Right renal cortex interstitium (tissue), 3 donors: Measurements from ENCODE around the gene POLR3GL. TPM values are rescaled to one million over a fixed set of nuclear protein-coding genes. Genes with fewer than 3 reads are reported as not detected.
"Not testable (repeated sequence)": the region's sequence is repeated elsewhere in the genome, so short reads cannot be mapped to it uniquely, and the experiment has no call there.

Experiments used
- DNase-seq, 3 donors: peaks; one replicate each; pipeline ENCODE4 v3.0.0-alpha.2; 2013; ENCODE audit warnings: low read depth in 3 of 3, low spot score in 2 of 3
- polyA plus RNA-seq, 3 donors: library from polyadenylated mRNA; unstranded; fragments of 120-200 nt; gene quantifications; one replicate each; pipeline ENCODE4 v1.2.1, GENCODE V29; 2013; ENCODE audit not compliant: insufficient read length in 3 of 3

POLR3GL gene
- polyA plus RNA-seq, 3 donors, result 37.0 to 43.4 (median 39.5) TPM

DNA sequence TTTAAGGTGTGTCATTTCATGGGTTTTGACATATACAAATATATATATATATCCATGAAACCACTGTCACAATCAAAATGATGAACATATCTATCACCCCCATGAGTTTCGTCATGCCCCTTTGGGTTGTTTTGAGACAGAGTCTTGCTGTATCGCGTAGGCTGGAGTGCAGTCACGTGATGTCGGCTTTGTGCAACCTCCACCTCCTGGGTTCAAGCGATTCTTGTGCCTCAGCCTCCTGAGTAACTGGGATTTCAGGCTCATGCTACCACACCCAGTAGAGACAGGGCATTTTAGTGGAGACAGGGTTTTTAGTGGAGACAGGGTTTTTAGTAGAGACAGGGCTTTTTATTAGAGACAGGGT, 49.1 kb downstream of the POLR3GL start:
- DNase-seq, result no peak

- DNase-seq, result no peak
Measured at GRCh38 chr1:146016891-146017290, 52.4 kb downstream of the POLR3GL start.

GRCh38 chr1:146019231-146020057, 55.0 kb downstream of the POLR3GL start:
- DNase-seq, result no peak

DNA sequence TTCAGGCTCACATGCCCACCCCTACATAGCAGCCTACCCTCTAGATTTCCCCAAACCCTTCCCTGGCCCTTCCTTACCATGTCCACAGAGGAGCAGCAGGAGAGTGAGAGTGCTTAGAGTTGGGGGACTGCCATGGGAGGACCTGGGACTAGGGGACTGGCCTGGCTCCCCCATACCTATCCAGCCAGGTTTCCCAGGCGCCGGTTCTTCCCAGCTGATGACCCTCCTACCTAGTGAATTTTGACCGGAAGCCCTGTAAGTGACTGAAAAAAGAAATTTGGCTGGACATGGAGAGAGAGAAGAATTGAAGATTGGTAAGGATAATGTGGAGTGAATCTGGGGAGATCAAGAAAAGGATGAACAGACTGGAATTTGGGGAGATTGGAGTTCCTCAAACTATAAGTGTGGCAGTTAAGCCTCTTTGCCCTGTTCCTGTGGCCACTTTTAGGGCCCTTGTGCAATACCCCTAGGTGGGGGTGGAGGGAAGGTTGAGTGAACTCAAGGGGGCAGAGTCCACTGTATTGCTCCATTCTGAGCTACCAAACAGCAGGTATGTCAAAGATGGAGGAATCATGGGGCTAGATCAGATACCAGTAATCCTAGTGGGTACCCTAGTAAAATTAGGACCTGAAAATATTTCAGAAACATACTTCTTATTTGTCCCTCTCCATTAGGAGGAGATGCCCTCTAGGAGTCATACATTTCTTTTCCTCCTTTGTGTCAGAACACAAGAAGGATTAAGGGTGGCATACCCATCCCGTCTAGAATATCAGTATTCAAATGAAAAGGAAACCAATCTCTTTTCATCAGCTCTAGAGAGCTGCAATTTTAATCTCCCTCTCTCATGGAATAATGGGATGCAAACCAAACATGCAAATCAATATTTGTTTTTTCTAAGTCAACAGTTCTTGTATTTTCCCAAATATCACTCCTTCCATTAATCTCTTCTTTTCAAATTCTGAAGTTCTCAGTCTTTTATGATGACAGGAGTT, 55.9 kb downstream of the POLR3GL start:
- DNase-seq, result no peak

GRCh38 chr1:146021050-146021445, 56.6 kb downstream of the POLR3GL start:
- DNase-seq, result no peak

GRCh38 chr1:146021622-146022402, 57.3 kb downstream of the POLR3GL start, which contains the start of gene HJV:
Gene HJV (minus strand): TSS chr1:146021735. CDS start chr1:146020231, 1,504 bp downstream.
- DNase-seq, result no peak

DNA sequence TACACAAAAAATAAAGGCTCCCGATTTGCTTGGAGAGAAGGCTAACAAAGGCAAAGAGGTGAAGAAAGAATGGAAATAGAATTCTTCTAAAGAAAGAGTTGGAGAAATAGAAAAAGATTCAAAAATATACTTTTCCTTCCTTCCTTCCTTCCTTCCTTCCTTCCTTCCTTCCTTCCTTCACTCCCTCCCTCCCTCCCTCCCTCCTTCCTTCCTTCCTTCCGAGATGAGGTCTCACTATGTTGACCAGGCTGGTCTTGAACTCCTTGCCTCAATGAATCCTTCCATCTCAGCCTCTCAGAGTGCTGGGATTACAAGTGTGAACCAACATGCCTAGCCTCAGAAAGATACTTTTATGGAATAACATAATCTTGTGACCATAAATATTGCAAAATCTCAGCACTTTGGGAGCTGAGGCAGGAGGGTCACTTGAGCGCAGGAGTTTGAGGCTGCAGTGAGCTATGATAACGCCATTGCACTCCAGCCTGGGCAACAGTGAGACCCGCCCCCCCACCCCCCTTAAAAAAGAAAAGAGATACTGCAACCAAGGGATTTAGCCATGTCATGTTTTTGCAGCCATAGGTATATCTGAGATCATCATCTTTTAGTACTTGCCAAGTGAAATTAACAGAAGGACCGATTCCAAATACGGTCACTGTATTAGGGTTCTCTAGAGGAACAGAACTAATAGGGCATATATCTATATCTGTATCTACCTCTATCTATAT, 58.1 kb downstream of the POLR3GL start:
- no peak for DNase-seq

DNA sequence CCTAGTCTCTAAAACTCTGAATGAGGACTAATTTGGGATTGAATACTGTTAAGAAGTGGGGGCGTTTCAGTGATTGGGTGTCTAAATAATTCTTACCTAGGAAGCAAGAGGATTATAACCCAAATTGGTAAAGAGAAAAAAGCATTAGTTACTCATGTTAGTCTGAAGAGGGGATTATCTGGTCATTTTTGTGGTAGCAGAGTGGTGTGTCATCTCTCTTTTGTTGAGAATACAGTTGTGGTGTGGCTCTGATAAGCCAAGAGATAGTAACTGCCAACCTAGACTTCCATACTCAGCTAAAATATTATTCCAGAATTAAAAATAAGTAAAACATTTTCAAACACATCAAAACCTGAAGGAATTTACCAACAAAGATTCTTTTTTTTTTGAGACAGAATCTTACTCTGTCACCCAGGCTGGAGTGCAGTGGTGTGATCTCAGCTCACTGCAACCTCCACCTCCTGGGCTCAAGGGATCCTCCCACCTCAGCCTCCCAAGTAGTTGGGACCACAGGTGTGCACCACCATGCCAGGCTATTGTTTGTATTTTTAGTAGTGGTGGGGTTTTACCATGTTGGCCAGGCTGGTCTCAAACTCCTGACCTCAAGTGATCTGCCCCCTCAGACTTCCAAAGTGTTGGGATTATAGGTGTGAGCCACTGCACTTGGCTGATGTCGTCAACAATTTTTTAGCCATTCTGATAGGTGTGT, 61.5 kb downstream of the POLR3GL start:
- DNase-seq, result not testable (repeated sequence)

DNA sequence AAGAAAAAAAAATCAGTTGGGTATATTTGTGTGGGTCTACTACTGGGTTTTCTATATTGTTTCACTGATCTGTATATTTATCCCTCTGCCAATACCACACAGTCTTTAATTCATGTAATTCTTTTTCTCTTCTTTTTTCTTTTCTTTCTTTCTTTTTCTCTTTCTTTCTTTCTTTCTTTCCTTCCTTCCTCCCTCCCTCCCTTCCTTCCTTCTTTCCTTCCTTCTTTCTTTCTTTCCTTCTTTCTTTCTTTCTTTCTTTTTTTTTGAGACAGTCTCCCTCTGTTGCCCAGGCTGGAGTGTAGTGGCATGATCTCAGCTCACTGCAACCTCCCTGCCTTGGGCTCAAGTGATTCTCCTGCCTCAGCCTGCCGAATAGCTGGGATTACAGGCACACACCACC, 62.2 kb downstream of the POLR3GL start:
- not testable (repeated sequence) for DNase-seq

Other genes starting within 250 kb of the POLR3GL start
- gene CD160, start 245.2 kb upstream of the POLR3GL start, polyA plus RNA-seq, result 1 to 10 TPM in 1 of 3 donors, under 1 TPM in 2; 0.79 to 1.2 (median 0.94) TPM
- gene RNF115, start 140.6 kb upstream of the POLR3GL start, polyA plus RNA-seq, result 10 to 100 TPM; 14.0 to 15.5 (median 14.8) TPM
- gene POLR3C, start 140.5 kb upstream of the POLR3GL start, polyA plus RNA-seq, result 10 to 100 TPM; 34.4 to 39.1 (median 37.7) TPM
- gene NUDT17, start 119.1 kb upstream of the POLR3GL start, polyA plus RNA-seq, result 1 to 10 TPM; 5.4 to 7.2 (median 5.4) TPM
- gene PIAS3, start 105.6 kb upstream of the POLR3GL start, polyA plus RNA-seq, result 10 to 100 TPM; 39.8 to 46.3 (median 41.5) TPM
- gene ANKRD35, start 78.8 kb upstream of the POLR3GL start, polyA plus RNA-seq, result 1 to 10 TPM; 2.1 to 2.6 (median 2.2) TPM
- gene ITGA10, start 54.6 kb upstream of the POLR3GL start, polyA plus RNA-seq, result under 1 TPM; 0.59 to 0.90 (median 0.62) TPM
- 10 to 100 TPM; 59.3 to 65.3 (median 60.0) TPM for gene PEX11B, start 46.0 kb upstream of the POLR3GL start, polyA plus RNA-seq
- gene RBM8A, start 37.2 kb upstream of the POLR3GL start, polyA plus RNA-seq, result 100 to 1,000 TPM; 222 to 225 (median 225) TPM
- gene LIX1L, start 6.7 kb upstream of the POLR3GL start, polyA plus RNA-seq, result 10 to 100 TPM; 24.3 to 26.2 (median 25.3) TPM
- gene ANKRD34A, start 115 bp upstream of the POLR3GL start, polyA plus RNA-seq, result under 1 TPM; 0.37 to 0.51 (median 0.37) TPM
- gene TXNIP, start 31.9 kb downstream of the POLR3GL start, polyA plus RNA-seq, result 100 to 1,000 TPM; 417 to 557 (median 478) TPM
- under 1 TPM; 0.07 to 0.21 (median 0.16) TPM for gene HJV, start 57.0 kb downstream of the POLR3GL start, polyA plus RNA-seq
- 1 to 10 TPM; 2.1 to 2.9 (median 2.8) TPM for gene NBPF10, start 180.1 kb downstream of the POLR3GL start, polyA plus RNA-seq